ENCODE measurements around the gene AKT2. TPM values are rescaled to one million over a fixed set of nuclear protein-coding genes. Genes with fewer than 3 reads are reported as not detected.

AKT2 gene
- total RNA-seq, 1 donor from 2014 or later = 22.6 TPM

- no peak for DNase-seq (ENCODE audit: low read depth, low spot score)
These were observed 10.3 kb downstream of the AKT2 start for GRCh38 chr19:40274585-40275544.

GRCh38 chr19:40273469-40274360, 11.4 kb downstream of the AKT2 start:
- no peak for DNase-seq (ENCODE audit: low read depth, low spot score)

- no peak for DNase-seq (ENCODE audit: low read depth, low spot score)
These were observed 12.9 kb downstream of the AKT2 start for GRCh38 chr19:40272261-40272660.

- DNase-seq (ENCODE audit: low read depth, low spot score) = no peak
These were observed 13.4 kb downstream of the AKT2 start for GRCh38 chr19:40271706-40272105.

GRCh38 chr19:40270362-40271089, 14.6 kb downstream of the AKT2 start:
- DNase-seq (ENCODE audit: low read depth, low spot score) = no peak

- DNase-seq (ENCODE audit: low read depth, low spot score) = no peak
These were observed 15.8 kb downstream of the AKT2 start for GRCh38 chr19:40269216-40269940.

- no peak for DNase-seq (ENCODE audit: low read depth, low spot score)
These were observed 17.5 kb downstream of the AKT2 start for GRCh38 chr19:40267601-40267997.

- no peak for DNase-seq (ENCODE audit: low read depth, low spot score)
These were observed 18.1 kb downstream of the AKT2 start for GRCh38 chr19:40266912-40267600.

- no peak for DNase-seq (ENCODE audit: low read depth, low spot score)
These were observed 19.0 kb downstream of the AKT2 start for GRCh38 chr19:40266119-40266518.

- DNase-seq (ENCODE audit: low read depth, low spot score) = no peak
These were observed 19.4 kb downstream of the AKT2 start for GRCh38 chr19:40265763-40266099.

GRCh38 chr19:40265055-40265762, 19.9 kb downstream of the AKT2 start:
- DNase-seq (ENCODE audit: low read depth, low spot score) = no peak

- no peak for DNase-seq (ENCODE audit: low read depth, low spot score)
These were observed 20.7 kb downstream of the AKT2 start for GRCh38 chr19:40264314-40265054.

- no peak for DNase-seq (ENCODE audit: low read depth, low spot score)
These were observed 21.5 kb downstream of the AKT2 start for GRCh38 chr19:40263440-40264313.

- no peak for DNase-seq (ENCODE audit: low read depth, low spot score)
These were observed 22.7 kb downstream of the AKT2 start for GRCh38 chr19:40262422-40262821.

GRCh38 chr19:40261631-40262030, 23.5 kb downstream of the AKT2 start:
- DNase-seq (ENCODE audit: low read depth, low spot score) = no peak

GRCh38 chr19:40257096-40257517, 28.0 kb downstream of the AKT2 start:
- no peak for DNase-seq (ENCODE audit: low read depth, low spot score)

- no peak for DNase-seq (ENCODE audit: low read depth, low spot score)
These were observed 28.6 kb downstream of the AKT2 start for GRCh38 chr19:40256512-40256911.

- no peak for DNase-seq (ENCODE audit: low read depth, low spot score)
These were observed 29.5 kb downstream of the AKT2 start for GRCh38 chr19:40255619-40256166.
